Neural cell (in vitro differentiated cells): ENCODE results near the gene DEDD. TPM values are rescaled to one million over a fixed set of nuclear protein-coding genes. Genes with fewer than 3 reads are reported as not detected.

Source experiments
- H2AFZ ChIP-seq: fragments of 200-600, 300-800 bp; sonication (generic), shearing (Covaris generic); 2 replicates; pipeline ENCODE4 v1.6.0; 2014; ENCODE audit warnings: low read depth, mild to moderate bottlenecking, antibody characterized with exemption, low read length, moderate library complexity
- H3F3A ChIP-seq: fragments of 200-600 bp; shearing (Covaris generic); 2 replicates; pipeline ENCODE4 v1.6.1; 2016; ENCODE audit warnings: mild to moderate bottlenecking, moderate library complexity, mixed read lengths, antibody characterized with exemption, low read length; ENCODE audit not compliant: insufficient read depth, poor library complexity, severe bottlenecking
- H3K27ac ChIP-seq: fragments of 200-600, 300-800 bp; sonication (generic), shearing (Covaris generic); 2 replicates; pipeline ENCODE4 v1.5.1; 2014; ENCODE audit warnings: mild to moderate bottlenecking, low read length, moderate library complexity
- H3K27me3 ChIP-seq: fragments of 300-800, 200-600 bp; sonication (generic), shearing (Covaris generic); 2 replicates; pipeline ENCODE4 v1.6.0; 2014; ENCODE audit warnings: mild to moderate bottlenecking, low read depth, low read length, moderate library complexity; ENCODE audit not compliant: insufficient read depth
- H3K36me3 ChIP-seq: fragments of 300-800, 200-600 bp; sonication (generic), shearing (Covaris generic); 2 replicates; pipeline ENCODE4 v1.5.1; 2014; ENCODE audit warnings: mild to moderate bottlenecking, antibody characterized with exemption, low read length, moderate library complexity; ENCODE audit not compliant: insufficient read depth
- H3K4me2 ChIP-seq: fragments of 300-800, 200-600 bp; sonication (generic), shearing (Covaris generic); 2 replicates; pipeline ENCODE4 v1.6.0; 2014; ENCODE audit warnings: mild to moderate bottlenecking, low read length
- H3K4me3 ChIP-seq: fragments of 300-800, 200-600 bp; sonication (generic), shearing (Covaris generic); 2 replicates; pipeline ENCODE4 v1.5.1; 2014; ENCODE audit warnings: mild to moderate bottlenecking, low read length, moderate library complexity
- H3K79me2 ChIP-seq: fragments of 200-600 bp; shearing (Covaris generic); replicated peaks from 2 replicates; pipeline ENCODE4 v1.6.0; 2014; ENCODE audit warnings: mild to moderate bottlenecking, low read length, moderate library complexity; ENCODE audit not compliant: insufficient read depth
- H3K9ac ChIP-seq: fragments of 300-800, 200-600 bp; sonication (generic), shearing (Covaris generic); 2 replicates; pipeline ENCODE4 v1.6.1; 2016; ENCODE audit warnings: mild to moderate bottlenecking, low read length, mixed read lengths
- H3K9me2 ChIP-seq: fragments of 200-600 bp; shearing (Covaris generic); 2 replicates; pipeline ENCODE4 v1.6.1; 2016; ENCODE audit warnings: mild to moderate bottlenecking, low read length, mixed read lengths; ENCODE audit not compliant: insufficient read depth
- H3K9me3 ChIP-seq: fragments of 200-600, 300-800 bp; sonication (generic), shearing (Covaris generic); 2 replicates; pipeline ENCODE4 v1.6.1; 2016; ENCODE audit warnings: mild to moderate bottlenecking, mixed run types, low read length, moderate library complexity, mixed read lengths
- H4K20me1 ChIP-seq: fragments of 200-600 bp; shearing (Covaris generic); 2 replicates; pipeline ENCODE4 v1.6.1; 2016; ENCODE audit warnings: mild to moderate bottlenecking, mixed run types; ENCODE audit not compliant: insufficient read depth
- EP300 ChIP-seq: fragments of 450-650 bp; conservative IDR thresholded peaks from 2 replicates; pipeline ENCODE4 v1.6.1; 2014; ENCODE audit warnings: antibody characterized with exemption, mild to moderate bottlenecking, moderate library complexity; ENCODE audit not compliant: poor library complexity, severe bottlenecking
- EZH2 ChIP-seq: fragments of 200-600, 300-800 bp; shearing (Covaris generic), sonication (generic); IDR thresholded peaks from 2 replicates; pipeline ENCODE4 v1.6.1; 2014; ENCODE audit warnings: antibody characterized with exemption, low read length, borderline replicate concordance, mild to moderate bottlenecking; ENCODE audit not compliant: insufficient read depth, poor library complexity, severe bottlenecking
- MXI1 ChIP-seq: fragments of 450-650 bp; conservative IDR thresholded peaks from 2 replicates; pipeline ENCODE4 v1.6.1; 2014; ENCODE audit warnings: antibody characterized with exemption, mild to moderate bottlenecking; ENCODE audit not compliant: poor library complexity, severe bottlenecking
- POLR2AphosphoS5 ChIP-seq: IDR thresholded peaks from 2 replicates; pipeline ENCODE4 v1.6.1; 2012
- RAD21 ChIP-seq: fragments of 450-650 bp; conservative IDR thresholded peaks from 2 replicates; pipeline ENCODE4 v1.6.1; 2014; ENCODE audit warnings: antibody characterized with exemption, mild to moderate bottlenecking, moderate library complexity
- REST ChIP-seq: IDR thresholded peaks from 2 replicates; pipeline ENCODE4 v1.6.1; 2012; ENCODE audit warnings: borderline replicate concordance
- SMC3 ChIP-seq: fragments of 450-650 bp; conservative IDR thresholded peaks from 2 replicates; pipeline ENCODE4 v1.6.1; 2014; ENCODE audit warnings: antibody characterized with exemption, mild to moderate bottlenecking, moderate library complexity; ENCODE audit not compliant: poor library complexity
- TAF1 ChIP-seq: IDR thresholded peaks from 2 replicates; pipeline ENCODE4 v1.6.1; 2012; ENCODE audit warnings: low read depth
- polyA plus RNA-seq: library from polyadenylated mRNA; depleted of rRNA; stranded (reverse); fragments of >200 nt; gene quantifications from 2 replicates; pipeline ENCODE4 v1.2.3, GENCODE V29; 2014
- TF ChIP-seq, protein P1 (sequence below): fragments of 450-650 bp; IDR thresholded peaks from 2 replicates; pipeline ENCODE4 v1.5.1; 2014; ENCODE audit warnings: antibody characterized with exemption, mild to moderate bottlenecking, moderate library complexity; ENCODE audit not compliant: poor library complexity, severe bottlenecking

Gene DEDD
- polyA plus RNA-seq, 1 donor from 2014 or later: 29.6 TPM

GRCh38 chr1:161082996-161083747, 49.3 kb downstream of the DEDD start:
- no peak overlapping the region for H3K27ac ChIP-seq

GRCh38 chr1:161082483-161082882, 50.0 kb downstream of the DEDD start:
- Histone ChIP-seq H3K27me3 (no peaks in the 10 kb centered on the region), H3K79me2 (no peaks in the 10 kb centered on the region), H3K4me3 (no peak overlapping the region), H4K20me1 (no peaks in the 10 kb centered on the region), H3K4me2 (no peak overlapping the region), H3K9me3 (no peaks in the 10 kb centered on the region), H2AFZ (no peak overlapping the region), H3K9me2 (no peaks in the 10 kb centered on the region), H3K27ac (no peak overlapping the region), H3K9ac (no peak overlapping the region), H3K36me3 (no peaks in the 10 kb centered on the region), H3F3A (no peaks in the 10 kb centered on the region)
- no peak for TF ChIP-seq EZH2
- no peak for TF ChIP-seq MXI1
- TF ChIP-seq RAD21: no peak
- TF ChIP-seq EP300: no peak
- TF ChIP-seq TAF1: no peak
- TF ChIP-seq, protein P1, sequence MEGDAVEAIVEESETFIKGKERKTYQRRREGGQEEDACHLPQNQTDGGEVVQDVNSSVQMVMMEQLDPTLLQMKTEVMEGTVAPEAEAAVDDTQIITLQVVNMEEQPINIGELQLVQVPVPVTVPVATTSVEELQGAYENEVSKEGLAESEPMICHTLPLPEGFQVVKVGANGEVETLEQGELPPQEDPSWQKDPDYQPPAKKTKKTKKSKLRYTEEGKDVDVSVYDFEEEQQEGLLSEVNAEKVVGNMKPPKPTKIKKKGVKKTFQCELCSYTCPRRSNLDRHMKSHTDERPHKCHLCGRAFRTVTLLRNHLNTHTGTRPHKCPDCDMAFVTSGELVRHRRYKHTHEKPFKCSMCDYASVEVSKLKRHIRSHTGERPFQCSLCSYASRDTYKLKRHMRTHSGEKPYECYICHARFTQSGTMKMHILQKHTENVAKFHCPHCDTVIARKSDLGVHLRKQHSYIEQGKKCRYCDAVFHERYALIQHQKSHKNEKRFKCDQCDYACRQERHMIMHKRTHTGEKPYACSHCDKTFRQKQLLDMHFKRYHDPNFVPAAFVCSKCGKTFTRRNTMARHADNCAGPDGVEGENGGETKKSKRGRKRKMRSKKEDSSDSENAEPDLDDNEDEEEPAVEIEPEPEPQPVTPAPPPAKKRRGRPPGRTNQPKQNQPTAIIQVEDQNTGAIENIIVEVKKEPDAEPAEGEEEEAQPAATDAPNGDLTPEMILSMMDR: no peak

More at GRCh38 chr1:161082996-161083747, 49.3 kb downstream of the DEDD start:
- no peaks in the 10 kb centered on the region for H4K20me1 ChIP-seq
- no peaks in the 10 kb centered on the region for H3K9me2 ChIP-seq
- TF ChIP-seq RAD21: no peak
- TF ChIP-seq EZH2: no peak
- TF ChIP-seq, protein P1: no peak
- TF ChIP-seq EP300: no peak
- no peak for TF ChIP-seq POLR2AphosphoS5
- no peak for TF ChIP-seq TAF1
- TF ChIP-seq REST: no peak
- no peak for TF ChIP-seq MXI1
- TF ChIP-seq SMC3: no peak
- H3K79me2 ChIP-seq: no peaks in the 10 kb centered on the region
- no peaks in the 10 kb centered on the region for H3K27me3 ChIP-seq
- no peaks in the 10 kb centered on the region for H3K9me3 ChIP-seq
- no peaks in the 10 kb centered on the region for H3K36me3 ChIP-seq
- H3K4me3 ChIP-seq: no peak overlapping the region
- no peak overlapping the region for H3K4me2 ChIP-seq
- H3K9ac ChIP-seq: no peak overlapping the region
- H2AFZ ChIP-seq: no peak overlapping the region
- no peaks in the 10 kb centered on the region for H3F3A ChIP-seq
